Neural cell (in vitro differentiated cells): Measurements from ENCODE around the gene SOBP. TPM values are rescaled to one million over a fixed set of nuclear protein-coding genes. Genes with fewer than 3 reads are reported as not detected.

Source experiments
- H2AFZ ChIP-seq: fragments of 200-600, 300-800 bp; sonication (generic), shearing (Covaris generic); 2 replicates; pipeline ENCODE4 v1.6.0; 2014; ENCODE audit warnings: low read depth, mild to moderate bottlenecking, antibody characterized with exemption, low read length, moderate library complexity
- H3F3A ChIP-seq: fragments of 200-600 bp; shearing (Covaris generic); 2 replicates; pipeline ENCODE4 v1.6.1; 2016; ENCODE audit warnings: mild to moderate bottlenecking, moderate library complexity, mixed read lengths, antibody characterized with exemption, low read length; ENCODE audit not compliant: insufficient read depth, poor library complexity, severe bottlenecking
- H3K27ac ChIP-seq: fragments of 200-600, 300-800 bp; sonication (generic), shearing (Covaris generic); 2 replicates; pipeline ENCODE4 v1.5.1; 2014; ENCODE audit warnings: mild to moderate bottlenecking, low read length, moderate library complexity
- H3K27me3 ChIP-seq: fragments of 300-800, 200-600 bp; sonication (generic), shearing (Covaris generic); 2 replicates; pipeline ENCODE4 v1.6.0; 2014; ENCODE audit warnings: mild to moderate bottlenecking, low read depth, low read length, moderate library complexity; ENCODE audit not compliant: insufficient read depth
- H3K36me3 ChIP-seq: fragments of 300-800, 200-600 bp; sonication (generic), shearing (Covaris generic); 2 replicates; pipeline ENCODE4 v1.5.1; 2014; ENCODE audit warnings: mild to moderate bottlenecking, antibody characterized with exemption, low read length, moderate library complexity; ENCODE audit not compliant: insufficient read depth
- H3K4me2 ChIP-seq: fragments of 300-800, 200-600 bp; sonication (generic), shearing (Covaris generic); 2 replicates; pipeline ENCODE4 v1.6.0; 2014; ENCODE audit warnings: mild to moderate bottlenecking, low read length
- H3K4me3 ChIP-seq: fragments of 300-800, 200-600 bp; sonication (generic), shearing (Covaris generic); 2 replicates; pipeline ENCODE4 v1.5.1; 2014; ENCODE audit warnings: mild to moderate bottlenecking, low read length, moderate library complexity
- H3K79me2 ChIP-seq: fragments of 200-600 bp; shearing (Covaris generic); replicated peaks from 2 replicates; pipeline ENCODE4 v1.6.0; 2014; ENCODE audit warnings: mild to moderate bottlenecking, low read length, moderate library complexity; ENCODE audit not compliant: insufficient read depth
- H3K9ac ChIP-seq: fragments of 300-800, 200-600 bp; sonication (generic), shearing (Covaris generic); 2 replicates; pipeline ENCODE4 v1.6.1; 2016; ENCODE audit warnings: mild to moderate bottlenecking, low read length, mixed read lengths
- H3K9me2 ChIP-seq: fragments of 200-600 bp; shearing (Covaris generic); 2 replicates; pipeline ENCODE4 v1.6.1; 2016; ENCODE audit warnings: mild to moderate bottlenecking, low read length, mixed read lengths; ENCODE audit not compliant: insufficient read depth
- H3K9me3 ChIP-seq: fragments of 200-600, 300-800 bp; sonication (generic), shearing (Covaris generic); 2 replicates; pipeline ENCODE4 v1.6.1; 2016; ENCODE audit warnings: mild to moderate bottlenecking, mixed run types, low read length, moderate library complexity, mixed read lengths
- H4K20me1 ChIP-seq: fragments of 200-600 bp; shearing (Covaris generic); 2 replicates; pipeline ENCODE4 v1.6.1; 2016; ENCODE audit warnings: mild to moderate bottlenecking, mixed run types; ENCODE audit not compliant: insufficient read depth
- EP300 ChIP-seq: fragments of 450-650 bp; conservative IDR thresholded peaks from 2 replicates; pipeline ENCODE4 v1.6.1; 2014; ENCODE audit warnings: antibody characterized with exemption, mild to moderate bottlenecking, moderate library complexity; ENCODE audit not compliant: poor library complexity, severe bottlenecking
- EZH2 ChIP-seq: fragments of 200-600, 300-800 bp; shearing (Covaris generic), sonication (generic); IDR thresholded peaks from 2 replicates; pipeline ENCODE4 v1.6.1; 2014; ENCODE audit warnings: antibody characterized with exemption, low read length, borderline replicate concordance, mild to moderate bottlenecking; ENCODE audit not compliant: insufficient read depth, poor library complexity, severe bottlenecking
- MXI1 ChIP-seq: fragments of 450-650 bp; conservative IDR thresholded peaks from 2 replicates; pipeline ENCODE4 v1.6.1; 2014; ENCODE audit warnings: antibody characterized with exemption, mild to moderate bottlenecking; ENCODE audit not compliant: poor library complexity, severe bottlenecking
- POLR2AphosphoS5 ChIP-seq: IDR thresholded peaks from 2 replicates; pipeline ENCODE4 v1.6.1; 2012
- RAD21 ChIP-seq: fragments of 450-650 bp; conservative IDR thresholded peaks from 2 replicates; pipeline ENCODE4 v1.6.1; 2014; ENCODE audit warnings: antibody characterized with exemption, mild to moderate bottlenecking, moderate library complexity
- SMC3 ChIP-seq: fragments of 450-650 bp; conservative IDR thresholded peaks from 2 replicates; pipeline ENCODE4 v1.6.1; 2014; ENCODE audit warnings: antibody characterized with exemption, mild to moderate bottlenecking, moderate library complexity; ENCODE audit not compliant: poor library complexity
- TAF1 ChIP-seq: IDR thresholded peaks from 2 replicates; pipeline ENCODE4 v1.6.1; 2012; ENCODE audit warnings: low read depth
- polyA plus RNA-seq: library from polyadenylated mRNA; depleted of rRNA; stranded (reverse); fragments of >200 nt; gene quantifications from 2 replicates; pipeline ENCODE4 v1.2.3, GENCODE V29; 2014
- TF ChIP-seq, protein P1 (sequence below): fragments of 450-650 bp; IDR thresholded peaks from 2 replicates; pipeline ENCODE4 v1.5.1; 2014; ENCODE audit warnings: antibody characterized with exemption, mild to moderate bottlenecking, moderate library complexity; ENCODE audit not compliant: poor library complexity, severe bottlenecking
- TF ChIP-seq, protein P2 (sequence below): IDR thresholded peaks from 2 replicates; pipeline ENCODE4 v1.6.1; 2012; ENCODE audit warnings: borderline replicate concordance

SOBP gene
- polyA plus RNA-seq, 1 donor from 2014 or later = 16.4 TPM

DNA sequence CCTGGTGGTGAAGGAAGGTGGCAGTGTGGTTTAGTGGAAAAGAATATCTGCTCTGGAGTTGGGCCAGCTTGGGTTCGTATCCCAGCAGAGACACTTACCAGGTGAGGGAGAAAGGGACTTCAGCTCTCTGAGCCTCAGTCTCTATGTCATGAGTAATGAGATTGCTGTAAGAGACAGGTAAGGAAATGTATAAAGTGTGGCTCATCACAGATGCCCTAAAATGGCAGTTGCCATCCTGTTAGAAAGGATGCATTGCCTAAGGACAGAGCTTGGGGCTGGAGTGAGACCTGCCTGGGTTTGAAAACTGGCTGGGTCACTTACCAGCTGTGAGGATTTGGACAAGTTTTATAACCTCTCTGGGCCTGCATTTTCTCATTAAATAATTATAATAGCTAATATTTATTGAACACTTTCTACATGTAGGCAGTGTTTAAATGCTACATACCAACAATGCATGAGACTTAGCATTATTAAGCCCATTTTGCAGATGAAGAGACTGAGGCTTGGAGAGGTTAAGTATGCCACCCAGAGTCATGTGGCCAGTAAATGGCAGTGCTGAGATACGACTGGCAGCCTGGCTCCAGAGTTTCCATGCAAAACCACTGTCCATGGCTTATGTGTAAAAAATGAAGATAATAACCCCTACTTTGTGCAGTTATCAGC lies 157.0 kb downstream of the SOBP start:
- no peak overlapping the region for H3K4me2 ChIP-seq
- no peak overlapping the region for H3K9ac ChIP-seq
- no peaks in the 10 kb centered on the region for H3K9me2 ChIP-seq
- no peaks in the 10 kb centered on the region for H4K20me1 ChIP-seq
- H3K27ac ChIP-seq = no peak overlapping the region
- no peaks in the 10 kb centered on the region for H3K36me3 ChIP-seq
- H3K27me3 ChIP-seq = no peaks in the 10 kb centered on the region
- H2AFZ ChIP-seq = no peak overlapping the region
- no peak overlapping the region for H3K4me3 ChIP-seq
- H3F3A ChIP-seq = no peaks in the 10 kb centered on the region
- H3K9me3 ChIP-seq = peaks cover 3% of the 10 kb centered on the region
- TF ChIP-seq RAD21 (no peak), POLR2AphosphoS5 (no peak), EZH2 (no peak)
- no peaks in the 10 kb centered on the region for H3K79me2 ChIP-seq

DNA sequence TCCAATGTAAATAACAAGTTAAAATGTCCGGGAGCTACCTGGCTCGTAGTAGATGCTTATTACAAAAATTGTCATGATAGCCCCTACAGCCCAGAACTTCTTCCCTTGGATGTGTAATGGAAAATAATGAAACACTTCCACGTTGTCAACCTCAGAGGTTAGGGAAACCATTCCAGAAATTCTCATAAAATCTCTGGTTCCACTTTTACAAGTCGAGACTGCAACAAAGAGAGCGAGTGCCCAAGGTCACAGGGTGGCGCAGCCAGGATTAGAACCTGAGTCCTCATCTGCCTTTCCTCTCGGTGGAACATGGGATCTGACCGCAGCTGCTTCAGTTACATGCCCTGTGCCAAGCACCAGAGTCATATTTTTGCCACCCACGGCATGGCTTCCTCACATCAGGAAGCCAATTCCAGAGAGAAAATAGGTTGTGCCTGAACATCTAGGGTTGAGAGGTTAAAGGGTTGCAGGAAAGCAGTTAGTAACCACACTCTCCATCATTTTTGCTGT lies 157.6 kb downstream of the SOBP start:
- H3K27me3 ChIP-seq = no peaks in the 10 kb centered on the region
- no peak overlapping the region for H3K4me3 ChIP-seq
- no peak overlapping the region for H3K27ac ChIP-seq
- no peaks in the 10 kb centered on the region for H3K79me2 ChIP-seq
- peaks cover 3% of the 10 kb centered on the region for H3K9me3 ChIP-seq
- H4K20me1 ChIP-seq = no peaks in the 10 kb centered on the region
- no peak overlapping the region for H2AFZ ChIP-seq
- no peak overlapping the region for H3K9ac ChIP-seq
- H3K4me2 ChIP-seq = no peak overlapping the region
- H3K36me3 ChIP-seq = no peaks in the 10 kb centered on the region
- H3K9me2 ChIP-seq = no peaks in the 10 kb centered on the region
- TF ChIP-seq EP300 (no peak), RAD21 (no peak), POLR2AphosphoS5 (no peak), MXI1 (no peak), EZH2 (no peak), TAF1 (no peak), SMC3 (no peak)
- TF ChIP-seq, protein P1, sequence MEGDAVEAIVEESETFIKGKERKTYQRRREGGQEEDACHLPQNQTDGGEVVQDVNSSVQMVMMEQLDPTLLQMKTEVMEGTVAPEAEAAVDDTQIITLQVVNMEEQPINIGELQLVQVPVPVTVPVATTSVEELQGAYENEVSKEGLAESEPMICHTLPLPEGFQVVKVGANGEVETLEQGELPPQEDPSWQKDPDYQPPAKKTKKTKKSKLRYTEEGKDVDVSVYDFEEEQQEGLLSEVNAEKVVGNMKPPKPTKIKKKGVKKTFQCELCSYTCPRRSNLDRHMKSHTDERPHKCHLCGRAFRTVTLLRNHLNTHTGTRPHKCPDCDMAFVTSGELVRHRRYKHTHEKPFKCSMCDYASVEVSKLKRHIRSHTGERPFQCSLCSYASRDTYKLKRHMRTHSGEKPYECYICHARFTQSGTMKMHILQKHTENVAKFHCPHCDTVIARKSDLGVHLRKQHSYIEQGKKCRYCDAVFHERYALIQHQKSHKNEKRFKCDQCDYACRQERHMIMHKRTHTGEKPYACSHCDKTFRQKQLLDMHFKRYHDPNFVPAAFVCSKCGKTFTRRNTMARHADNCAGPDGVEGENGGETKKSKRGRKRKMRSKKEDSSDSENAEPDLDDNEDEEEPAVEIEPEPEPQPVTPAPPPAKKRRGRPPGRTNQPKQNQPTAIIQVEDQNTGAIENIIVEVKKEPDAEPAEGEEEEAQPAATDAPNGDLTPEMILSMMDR = no peak
- TF ChIP-seq, protein P2, sequence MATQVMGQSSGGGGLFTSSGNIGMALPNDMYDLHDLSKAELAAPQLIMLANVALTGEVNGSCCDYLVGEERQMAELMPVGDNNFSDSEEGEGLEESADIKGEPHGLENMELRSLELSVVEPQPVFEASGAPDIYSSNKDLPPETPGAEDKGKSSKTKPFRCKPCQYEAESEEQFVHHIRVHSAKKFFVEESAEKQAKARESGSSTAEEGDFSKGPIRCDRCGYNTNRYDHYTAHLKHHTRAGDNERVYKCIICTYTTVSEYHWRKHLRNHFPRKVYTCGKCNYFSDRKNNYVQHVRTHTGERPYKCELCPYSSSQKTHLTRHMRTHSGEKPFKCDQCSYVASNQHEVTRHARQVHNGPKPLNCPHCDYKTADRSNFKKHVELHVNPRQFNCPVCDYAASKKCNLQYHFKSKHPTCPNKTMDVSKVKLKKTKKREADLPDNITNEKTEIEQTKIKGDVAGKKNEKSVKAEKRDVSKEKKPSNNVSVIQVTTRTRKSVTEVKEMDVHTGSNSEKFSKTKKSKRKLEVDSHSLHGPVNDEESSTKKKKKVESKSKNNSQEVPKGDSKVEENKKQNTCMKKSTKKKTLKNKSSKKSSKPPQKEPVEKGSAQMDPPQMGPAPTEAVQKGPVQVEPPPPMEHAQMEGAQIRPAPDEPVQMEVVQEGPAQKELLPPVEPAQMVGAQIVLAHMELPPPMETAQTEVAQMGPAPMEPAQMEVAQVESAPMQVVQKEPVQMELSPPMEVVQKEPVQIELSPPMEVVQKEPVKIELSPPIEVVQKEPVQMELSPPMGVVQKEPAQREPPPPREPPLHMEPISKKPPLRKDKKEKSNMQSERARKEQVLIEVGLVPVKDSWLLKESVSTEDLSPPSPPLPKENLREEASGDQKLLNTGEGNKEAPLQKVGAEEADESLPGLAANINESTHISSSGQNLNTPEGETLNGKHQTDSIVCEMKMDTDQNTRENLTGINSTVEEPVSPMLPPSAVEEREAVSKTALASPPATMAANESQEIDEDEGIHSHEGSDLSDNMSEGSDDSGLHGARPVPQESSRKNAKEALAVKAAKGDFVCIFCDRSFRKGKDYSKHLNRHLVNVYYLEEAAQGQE = no peak
- H3F3A ChIP-seq = no peaks in the 10 kb centered on the region

DNA sequence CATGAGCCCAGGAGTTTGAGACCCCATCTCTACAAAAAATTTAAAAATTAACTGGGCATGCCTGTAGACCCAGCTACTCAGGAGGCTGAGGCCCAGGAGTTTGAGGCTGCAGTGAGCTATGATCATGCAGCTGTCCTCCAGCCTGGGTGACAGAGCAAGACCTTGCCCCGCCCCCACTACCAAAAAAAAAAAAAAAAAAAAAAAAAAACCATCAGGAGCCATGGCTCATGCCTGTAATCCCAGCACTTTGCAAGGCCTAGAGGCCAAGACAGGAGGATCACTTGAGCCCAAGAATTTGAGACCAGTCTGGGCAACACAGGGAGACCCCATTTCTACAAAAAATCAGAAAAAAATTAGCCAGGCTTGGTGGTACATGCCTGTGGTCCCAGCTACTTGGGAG lies 159.1 kb downstream of the SOBP start:
- H3K79me2 ChIP-seq = no peaks in the 10 kb centered on the region
- no peaks in the 10 kb centered on the region for H3K27me3 ChIP-seq
- H4K20me1 ChIP-seq = no peaks in the 10 kb centered on the region
- no peaks in the 10 kb centered on the region for H3K36me3 ChIP-seq
- H3K9ac ChIP-seq = no peak overlapping the region
- no peak overlapping the region for H3K4me2 ChIP-seq
- no peak overlapping the region for H3K27ac ChIP-seq
- peaks cover 3% of the 10 kb centered on the region for H3K9me3 ChIP-seq
- H2AFZ ChIP-seq = no peak overlapping the region
- H3K9me2 ChIP-seq = no peaks in the 10 kb centered on the region
- H3K4me3 ChIP-seq = no peak overlapping the region
- no peaks in the 10 kb centered on the region for H3F3A ChIP-seq
- TF ChIP-seq, protein P2 = no peak
- TF ChIP-seq EP300 (no peak), POLR2AphosphoS5 (no peak), MXI1 (no peak), SMC3 (no peak), RAD21 (no peak), TAF1 (no peak), EZH2 (no peak)
- TF ChIP-seq, protein P1 = no peak
